HepG2 (cell line): ENCODE measurements around the gene NACAD. TPM values are rescaled to one million over a fixed set of nuclear protein-coding genes. Genes with fewer than 3 reads are reported as not detected.

Source experiments
- ATAC-seq: fragments of 200-7000 bp; cut with Tn5 transposase; 3 replicates; pipeline ENCODE4 v1.9.1; 2020; ENCODE audit warnings: mild to moderate bottlenecking, moderate library complexity
- BruUV-seq: library from RNA; stranded (reverse); fragments of 400-500 nt; replicated peaks from 2 replicates; lab custom pipeline; 2021; lab: Mats Ljungman, UMichigan
- CTCF ChIA-PET: fragments of 300-600 bp; formaldehyde crosslinking; extraction: SDS; loops from one replicate; lab custom pipeline; 2021; ENCODE audit warnings: low total read pairs, inconsistent platforms, low intra/inter-chr PET ratio; lab: Yijun Ruan, JAX
- POLR2A ChIA-PET: fragments of 350-600 bp; sonication (Branson Sonifier 250); formaldehyde crosslinking; loops from one replicate; lab custom pipeline; 2020; ENCODE audit warnings: antibody characterized with exemption, inconsistent platforms; lab: Yijun Ruan, JAX
- DNase-seq: peaks from one replicate; pipeline ENCODE4 v3.0.0-alpha.2; 2015; ENCODE audit warnings: low spot score
- FAIRE-seq: peaks from 3 replicates; lab custom pipeline; 2011; peaks lifted over from hg19 to GRCh38; lab: Jason Lieb, UNC
- H2AFZ ChIP-seq: one replicate; pipeline ENCODE4 v1.6.1; 2011; ENCODE audit warnings: low read length, inconsistent platforms
- H3K27ac ChIP-seq: fragments of 300-600 bp; 3 replicates; pipeline ENCODE4 v1.8.0; 2011; ENCODE audit warnings: mixed run types, mild to moderate bottlenecking, mixed read lengths, low read length, inconsistent platforms; ENCODE audit not compliant: insufficient read depth; ENCODE audit errors: extremely low read length
- H3K27me3 ChIP-seq, 2 experiments: fragments of 200-600 bp in 1 of 2; 2 replicates in 1 of 2; 3 replicates in 1 of 2; pipeline versions ENCODE4 v1.6.0 to v1.8.0; 2011; ENCODE audit warnings: low read length in 2 of 2, mild to moderate bottlenecking in 2 of 2, moderate library complexity in 2 of 2, inconsistent platforms in 1 of 2; ENCODE audit not compliant: insufficient read depth in 2 of 2, control insufficient read depth in 1 of 2
- H3K36me3 ChIP-seq, 2 experiments: fragments of 200-600 bp in 1 of 2; replicated peaks in 1 of 2; 2 replicates in 1 of 2; 3 replicates in 1 of 2; pipeline versions ENCODE4 v1.5.1 to v1.8.0; 2011; ENCODE audit warnings: low read length in 2 of 2, inconsistent platforms in 1 of 2; ENCODE audit not compliant: insufficient read depth in 2 of 2, control insufficient read depth in 1 of 2
- H3K4me1 ChIP-seq: 2 replicates; pipeline ENCODE4 v1.5.1; 2012; ENCODE audit warnings: low read length, inconsistent platforms; ENCODE audit not compliant: insufficient read depth
- H3K4me2 ChIP-seq: 2 replicates; pipeline ENCODE4 v1.6.0; 2011; ENCODE audit warnings: low read depth, low read length, inconsistent platforms
- H3K4me3 ChIP-seq, 3 experiments: fragments of 200-600 bp in 1 of 3; sonication (generic), shearing (Covaris generic) in 1 of 3; replicated peaks in 1 of 3; 2 replicates each; pipeline ENCODE4 v1.5.1; 2011 to 2016; ENCODE audit warnings: low read length in 3 of 3, inconsistent platforms in 2 of 3, low read depth in 2 of 3, mild to moderate bottlenecking in 2 of 3, control low read depth in 1 of 3, mixed read lengths in 1 of 3; ENCODE audit not compliant: insufficient read depth in 1 of 3
- H3K79me2 ChIP-seq: one replicate; pipeline ENCODE4 v1.6.1; 2011; ENCODE audit warnings: low read length, inconsistent platforms; ENCODE audit not compliant: insufficient read depth
- H3K9ac ChIP-seq: 2 replicates; pipeline ENCODE4 v1.6.0; 2011; ENCODE audit warnings: mild to moderate bottlenecking, low read depth, low read length, inconsistent platforms; ENCODE audit not compliant: insufficient read depth
- H3K9me3 ChIP-seq: 2 replicates; pipeline ENCODE4 v1.5.1; 2012; ENCODE audit warnings: mild to moderate bottlenecking, low read length
- H4K20me1 ChIP-seq: 2 replicates; pipeline ENCODE4 v1.6.0; 2011; ENCODE audit warnings: inconsistent platforms, mild to moderate bottlenecking, low read length, moderate library complexity; ENCODE audit not compliant: insufficient read depth
- DRAP1 ChIP-seq: IDR thresholded peaks from 2 replicates; pipeline ENCODE4 v1.6.1; 2016; ENCODE audit warnings: missing genetic modification reagents, missing compliant biosample characterization
- GRHL1 ChIP-seq: sonication (generic); formaldehyde crosslinking; conservative IDR thresholded peaks from 2 replicates; pipeline ENCODE4 v1.8.0; 2022; ENCODE audit warnings: missing genetic modification reagents
- HDAC2 ChIP-seq: sonication (generic); formaldehyde crosslinking; IDR thresholded peaks from 2 replicates; pipeline ENCODE4 v1.4.0; 2020; ENCODE audit warnings: missing genetic modification reagents
- HNF1B ChIP-seq: sonication (generic); formaldehyde crosslinking; IDR thresholded peaks from 2 replicates; pipeline ENCODE4 v1.5.1; 2020; ENCODE audit warnings: mild to moderate bottlenecking, moderate library complexity, missing genetic modification reagents
- LCORL ChIP-seq, 2 experiments: fragments of 450-650 bp in 1 of 2; sonication (generic) in 1 of 2; formaldehyde crosslinking in 1 of 2; IDR thresholded peaks; 2 replicates each; pipeline versions ENCODE4 v1.5.0 to v1.6.1; 2017 to 2020; ENCODE audit warnings: antibody characterized with exemption in 1 of 2, missing genetic modification reagents in 1 of 2
- NONO ChIP-seq, 2 experiments: fragments of 450-650 bp in 1 of 2; sonication (generic) in 1 of 2; formaldehyde crosslinking in 1 of 2; IDR thresholded peaks in 1 of 2; conservative IDR thresholded peaks in 1 of 2; 2 replicates each; pipeline versions ENCODE4 v1.6.1 to v1.8.0; 2017 to 2022; ENCODE audit warnings: mild to moderate bottlenecking in 1 of 2, missing genetic modification reagents in 1 of 2, moderate library complexity in 1 of 2
- SALL1 ChIP-seq: sonication (generic); formaldehyde crosslinking; IDR thresholded peaks from 2 replicates; pipeline ENCODE4 v1.8.0; 2022; ENCODE audit warnings: mild to moderate bottlenecking, missing genetic modification reagents
- SIX1 ChIP-seq: sonication (generic); formaldehyde crosslinking; IDR thresholded peaks from 2 replicates; pipeline ENCODE4 v1.4.0; 2020; ENCODE audit warnings: missing genetic modification reagents, borderline replicate concordance
- ZNF143 ChIP-seq: sonication (generic); formaldehyde crosslinking; IDR thresholded peaks from 2 replicates; pipeline ENCODE4 v1.4.0; 2020; ENCODE audit warnings: missing genetic modification reagents
- WGBS: methylation state at CpG from one replicate; pipeline ENCODE4 v1.1.6; 2017; ENCODE audit warnings: low lambda C conversion rate; 5-methylcytosine and 5-hydroxymethylcytosine counted together
- in situ Hi-C: cut with HindIII; loops from 2 replicates; pipeline ENCODE4 v1.10.0; 2017; ENCODE audit warnings: low pct_unique_long_range_greater_than_20kb; ENCODE audit not compliant: extremely low pct_ligation_motif_present
- intact Hi-C: fragments of 100-400 bp; cut with micrococcal nuclease; formaldehyde crosslinking; loops from one replicate; pipeline ENCODE4 v1.10.0; 2022; ENCODE audit not compliant: unreplicated experiment
- polyA plus RNA-seq, 8 experiments: library from polyadenylated mRNA; depleted of rRNA in 3 of 8; stranded (reverse) in 7 of 8; unstranded in 1 of 8; fragments of >200 nt; fragmentation: Illumina TruSeq in 4 of 8; extraction: Trizol in 4 of 8; gene quantifications; 2 replicates each; pipeline versions ENCODE4 v1.2.1 to v1.2.3, GENCODE V29; 2011 to 2016; ENCODE audit warnings: low read depth in 4 of 8, missing spikeins in 1 of 8, mixed read lengths in 1 of 8; ENCODE audit not compliant: insufficient read depth in 1 of 8
- total RNA-seq, 5 experiments: library from RNA; depleted of rRNA; stranded (reverse); fragments of >200 nt; fragmentation: Illumina TruSeq; extraction: Trizol; gene quantifications; 2 replicates each; pipeline ENCODE4 v1.2.3, GENCODE V29; 2016; ENCODE audit warnings: low read depth in 1 of 5

The NACAD gene
- total and polyA plus RNA-seq, 2 of the 13 experiments (the other 11 are each of a cell fraction or from before 2014, with no cell fraction given) = 0.04 TPM; not detected in 1

GRCh38 chr7:45036317-45036716, 52.5 kb downstream of the NACAD start (continued):
- TF ChIP-seq NONO (IDR thresholded peaks at IDR 0.05) (no peak), NONO (CRISPR knock-in tag; conservative IDR thresholded peaks at IDR 0.05) (no peak), HNF1B (CRISPR knock-in tag) (0 out of 2 replicates have a peak, but pooled peaks have one; percentile 23), LCORL (IDR thresholded peaks at IDR 0.05) (no peak), LCORL (CRISPR knock-in tag; IDR thresholded peaks at IDR 0.05) (peak; percentile 38; the same call in 1 of the 2 replicates), HDAC2 (peak; percentile 35; the same call in 1 of the 2 replicates), DRAP1 (CRISPR knock-in tag) (peak; percentile 18; the same call in 1 of the 2 replicates), SIX1 (CRISPR knock-in tag) (0 out of 2 replicates have a peak, but pooled peaks have one; percentile 22), ZNF143 (peak; percentile 74)

GRCh38 chr7:45035893-45036292, 52.9 kb downstream of the NACAD start:
- peak; percentile 19 for TF ChIP-seq SALL1 (CRISPR knock-in tag)
- no peak for TF ChIP-seq GRHL1
- TF ChIP-seq, all 625 proteins: peak for 1
- DNase-seq = no peak
- in situ Hi-C loops (no loop called here), intact Hi-C loops (no loop called here)
- POLR2A ChIA-PET = interaction anchor here (1.1 to 1.8 kb wide), 3 partner anchors 9 to 63 kb away, joined by 3 to 9 read pairs (median 3); no protein-coding TSS in a partner anchor
- Histone ChIP-seq H3K36me3 (no peaks in the 10 kb centered on the region), H3K4me1 (peaks cover 70% of the 10 kb centered on the region), H3K9me3 (no peaks in the 10 kb centered on the region), H3K4me3 (peak overlapping the region in 2 of 3 experiments; percentile 33 to 47; a peak in 4 of 6 replicates), H2AFZ (no peak overlapping the region), H3K27me3 (no peaks in the 10 kb centered on the region), H4K20me1 (no peaks in the 10 kb centered on the region), H3K79me2 (peaks cover 12% of the 10 kb centered on the region), H3K27ac (peak overlapping the region; percentile 71), H3K9ac (no peak overlapping the region; the same call in 1 of the 2 replicates), H3K4me2 (peak overlapping the region; percentile 85)
- FAIRE-seq = no peak
- 46% methylated on average over 6 of the region's 6 CpGs for WGBS
- CTCF ChIA-PET = no interaction called here
- peak; percentile 42 for ATAC-seq
- BruUV-seq = no TSS peak
